HepG2 (cell line): ENCODE data around the gene TP53BP2. TPM values are rescaled to one million over a fixed set of nuclear protein-coding genes. Genes with fewer than 3 reads are reported as not detected.

Experiments used
- CBX5 ChIP-seq: sonication (generic); formaldehyde crosslinking; IDR thresholded peaks from 2 replicates; pipeline ENCODE4 v1.4.0; 2020; ENCODE audit warnings: missing genetic modification reagents, borderline replicate concordance
- DMTF1 ChIP-seq: sonication (generic); formaldehyde crosslinking; IDR thresholded peaks from 2 replicates; pipeline ENCODE4 v1.4.0; 2020; ENCODE audit warnings: mild to moderate bottlenecking, missing genetic modification reagents
- FOXA1 ChIP-seq, 2 experiments: fragments of 450-650 bp in 1 of 2; sonication (generic) in 1 of 2; formaldehyde crosslinking in 1 of 2; IDR thresholded peaks; 2 replicates each; pipeline versions ENCODE4 v1.4.0 to v1.6.1; 2016 to 2020; ENCODE audit warnings: missing genetic modification reagents in 1 of 2
- FOXP1 ChIP-seq, 2 experiments: fragments of 450-650 bp in 1 of 2; IDR thresholded peaks; 2 replicates each; pipeline ENCODE4 v1.6.1; 2017 to 2018; ENCODE audit warnings: antibody characterized with exemption in 1 of 2
- GLMP ChIP-seq: sonication (generic); formaldehyde crosslinking; IDR thresholded peaks from 2 replicates; pipeline ENCODE4 v1.9.0; 2021; ENCODE audit warnings: missing genetic modification reagents, mild to moderate bottlenecking, borderline replicate concordance
- HNF4A ChIP-seq: sonication (generic); formaldehyde crosslinking; IDR thresholded peaks from 2 replicates; pipeline ENCODE4 v1.4.0; 2020; ENCODE audit warnings: missing genetic modification reagents
- HOXA9 ChIP-seq: sonication (generic); formaldehyde crosslinking; IDR thresholded peaks from 2 replicates; pipeline ENCODE4 v1.8.1; 2022; ENCODE audit warnings: missing genetic modification reagents, mild to moderate bottlenecking, moderate library complexity, borderline replicate concordance
- KDM1A ChIP-seq: IDR thresholded peaks from 2 replicates; pipeline ENCODE4 v1.6.1; 2016; ENCODE audit warnings: missing compliant biosample characterization
- KDM2A ChIP-seq: sonication (generic); formaldehyde crosslinking; IDR thresholded peaks from 2 replicates; pipeline ENCODE4 v1.4.0; 2020; ENCODE audit warnings: low read depth, missing genetic modification reagents, borderline replicate concordance
- KDM6A ChIP-seq: IDR thresholded peaks from 2 replicates; pipeline ENCODE4 v1.6.1; 2016; ENCODE audit warnings: low read depth
- MLLT10 ChIP-seq: sonication (generic); formaldehyde crosslinking; IDR thresholded peaks from 2 replicates; pipeline ENCODE4 v1.4.0; 2020; ENCODE audit warnings: missing genetic modification reagents
- MTA1 ChIP-seq: sonication (generic); formaldehyde crosslinking; IDR thresholded peaks from 2 replicates; pipeline ENCODE4 v1.4.0; 2020; ENCODE audit warnings: missing genetic modification reagents, mild to moderate bottlenecking, borderline replicate concordance
- MYC ChIP-seq: sonication (generic); formaldehyde crosslinking; IDR thresholded peaks from 2 replicates; pipeline ENCODE4 v1.9.0; 2021; ENCODE audit warnings: missing genetic modification reagents, borderline replicate concordance
- NFIB ChIP-seq: sonication (generic); formaldehyde crosslinking; IDR thresholded peaks from 2 replicates; pipeline ENCODE4 v1.9.0; 2021; ENCODE audit warnings: missing genetic modification reagents, mild to moderate bottlenecking, borderline replicate concordance
- PATZ1 ChIP-seq: sonication (generic); formaldehyde crosslinking; IDR thresholded peaks from 2 replicates; pipeline ENCODE4 v1.4.0; 2020; ENCODE audit warnings: missing genetic modification reagents
- RARA ChIP-seq: IDR thresholded peaks from 2 replicates; pipeline ENCODE4 v1.6.1; 2016; ENCODE audit warnings: missing genetic modification reagents, missing compliant biosample characterization
- TGIF2 ChIP-seq: IDR thresholded peaks from 2 replicates; pipeline ENCODE4 v1.6.1; 2016; ENCODE audit warnings: control low read depth, missing compliant biosample characterization
- ZNF431 ChIP-seq: sonication (generic); formaldehyde crosslinking; IDR thresholded peaks from 2 replicates; pipeline ENCODE4 v1.9.0; 2022; ENCODE audit warnings: missing genetic modification reagents, low read depth, mild to moderate bottlenecking, borderline replicate concordance
- ZNF441 ChIP-seq: sonication (generic); formaldehyde crosslinking; IDR thresholded peaks from 2 replicates; pipeline ENCODE4 v1.7.0; 2021; ENCODE audit warnings: missing genetic modification reagents, borderline replicate concordance
- ZNF615 ChIP-seq: sonication (generic); formaldehyde crosslinking; IDR thresholded peaks from 2 replicates; pipeline ENCODE4 v1.5.0; 2020; ENCODE audit warnings: mild to moderate bottlenecking, missing genetic modification reagents, borderline replicate concordance
- ZNF652 ChIP-seq: IDR thresholded peaks from 2 replicates; pipeline ENCODE4 v1.6.1; 2016; ENCODE audit warnings: low read depth, borderline replicate concordance
- ZNF691 ChIP-seq: sonication (generic); formaldehyde crosslinking; IDR thresholded peaks from 2 replicates; pipeline ENCODE4 v1.4.0; 2020; ENCODE audit warnings: missing genetic modification reagents, low read depth, mild to moderate bottlenecking, borderline replicate concordance
- ZNF75D ChIP-seq: sonication (generic); formaldehyde crosslinking; IDR thresholded peaks from 2 replicates; pipeline ENCODE4 v1.8.1; 2023; ENCODE audit warnings: missing genetic modification reagents, mild to moderate bottlenecking, borderline replicate concordance
- ZNF878 ChIP-seq: sonication (generic); formaldehyde crosslinking; IDR thresholded peaks from 2 replicates; pipeline ENCODE4 v1.8.1; 2023; ENCODE audit warnings: mild to moderate bottlenecking, missing genetic modification reagents, moderate library complexity
- polyA plus RNA-seq, 8 experiments: library from polyadenylated mRNA; depleted of rRNA in 3 of 8; stranded (reverse) in 7 of 8; unstranded in 1 of 8; fragments of >200 nt; fragmentation: Illumina TruSeq in 4 of 8; extraction: Trizol in 4 of 8; gene quantifications; 2 replicates each; pipeline versions ENCODE4 v1.2.1 to v1.2.3, GENCODE V29; 2011 to 2016; ENCODE audit warnings: low read depth in 4 of 8, missing spikeins in 1 of 8, mixed read lengths in 1 of 8; ENCODE audit not compliant: insufficient read depth in 1 of 8
- total RNA-seq, 5 experiments: library from RNA; depleted of rRNA; stranded (reverse); fragments of >200 nt; fragmentation: Illumina TruSeq; extraction: Trizol; gene quantifications; 2 replicates each; pipeline ENCODE4 v1.2.3, GENCODE V29; 2016; ENCODE audit warnings: low read depth in 1 of 5

Gene TP53BP2
- total and polyA plus RNA-seq, 2 of the 13 experiments (the other 11 are each of a cell fraction or from before 2014, with no cell fraction given) = 10.0 to 14.0 TPM

- TF ChIP-seq ZNF691 (no peak), ZNF652 (CRISPR knock-in tag) (no peak), MLLT10 (CRISPR knock-in tag) (no peak), KDM2A (CRISPR knock-in tag) (peak; percentile 30; the same call in 1 of the 2 replicates), KDM1A (CRISPR knock-in tag) (no peak), CBX5 (CRISPR knock-in tag) (peak; percentile 26; the same call in 1 of the 2 replicates), MTA1 (CRISPR knock-in tag) (peak; percentile 85; the same call in 1 of the 2 replicates), MYC (CRISPR knock-in tag) (peak; percentile 45; the same call in 1 of the 2 replicates), TGIF2 (CRISPR knock-in tag) (no peak), DMTF1 (no peak), RARA (CRISPR knock-in tag) (peak; percentile 46; the same call in 1 of the 2 replicates), ZNF615 (CRISPR knock-in tag) (no peak), HOXA9 (no peak), KDM6A (CRISPR knock-in tag) (peak; percentile 41), NFIB (no peak), FOXA1 (IDR thresholded peaks at IDR 0.05) (no peak), FOXA1 (CRISPR knock-in tag; IDR thresholded peaks at IDR 0.05) (peak; percentile 78), ZNF75D (CRISPR knock-in tag) (no peak), PATZ1 (peak; percentile 93), FOXP1 (IDR thresholded peaks at IDR 0.05) (no peak), FOXP1 (CRISPR knock-in tag; IDR thresholded peaks at IDR 0.05) (peak; percentile 82), ZNF878 (CRISPR knock-in tag) (0 out of 2 replicates have a peak, but pooled peaks have one; percentile 43), GLMP (CRISPR knock-in tag) (no peak), ZNF441 (CRISPR knock-in tag) (peak; percentile 63; the same call in 1 of the 2 replicates), HNF4A (CRISPR knock-in tag) (peak; percentile 36; the same call in 1 of the 2 replicates), ZNF431 (CRISPR knock-in tag) (0 out of 2 replicates have a peak, but pooled peaks have one; percentile 60)
Measured at GRCh38 chr1:223765036-223765718, 80.6 kb downstream of the TP53BP2 start (continued).
